RWPE1 (cell line): ENCODE results near the gene FDX1.

Experiments used
- CTCF ChIA-PET: fragments of 350-600 bp; sonication (Branson Sonifier 250); formaldehyde crosslinking; extraction: SDS; loops from one replicate; lab custom pipeline; 2021; lab: Yijun Ruan, JAX
- POLR2A ChIA-PET: fragments of 400-600 bp; formaldehyde crosslinking; extraction: SDS; loops from one replicate; lab custom pipeline; 2020; ENCODE audit warnings: antibody characterized with exemption; ENCODE audit not compliant: low non-redundant PET; lab: Yijun Ruan, JAX
- DNase-seq: peaks from one replicate; pipeline ENCODE4 v3.0.0; 2012; ENCODE audit warnings: low spot score
- H3K27ac ChIP-seq: fragments of 450-650 bp; 2 replicates; pipeline ENCODE4 v1.5.1; 2017
- TF ChIP-seq, protein P1 (sequence below): fragments of 450-650 bp; conservative IDR thresholded peaks from 2 replicates; pipeline ENCODE4 v1.5.1; 2017; ENCODE audit warnings: low read depth, mild to moderate bottlenecking

Gene FDX1

DNA sequence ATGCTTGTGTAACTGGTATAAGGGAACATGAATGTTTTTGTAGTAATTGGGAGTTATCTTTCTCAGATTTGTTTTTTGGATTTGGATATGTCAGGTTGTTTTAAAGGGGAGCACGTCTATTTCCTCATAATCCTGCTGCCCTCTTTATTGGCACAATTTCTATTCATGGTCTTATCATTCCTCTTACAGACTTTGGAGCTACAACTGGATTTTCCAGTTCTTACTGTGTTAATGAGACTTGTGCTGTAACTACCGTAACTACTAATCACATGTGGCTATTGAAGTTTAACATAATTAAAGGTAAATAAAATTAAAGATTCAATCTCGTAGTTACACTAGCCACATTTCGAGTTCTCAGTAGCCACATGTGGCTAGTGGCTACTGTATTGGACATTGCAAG lies 1.9 kb downstream of the FDX1 start:
- CTCF ChIA-PET: no interaction called here
- POLR2A ChIA-PET: interaction anchor here (0.5 kb wide), 1 partner anchor 867 kb away, joined by 5 read pairs; no protein-coding TSS in a partner anchor
- TF ChIP-seq, protein P1, sequence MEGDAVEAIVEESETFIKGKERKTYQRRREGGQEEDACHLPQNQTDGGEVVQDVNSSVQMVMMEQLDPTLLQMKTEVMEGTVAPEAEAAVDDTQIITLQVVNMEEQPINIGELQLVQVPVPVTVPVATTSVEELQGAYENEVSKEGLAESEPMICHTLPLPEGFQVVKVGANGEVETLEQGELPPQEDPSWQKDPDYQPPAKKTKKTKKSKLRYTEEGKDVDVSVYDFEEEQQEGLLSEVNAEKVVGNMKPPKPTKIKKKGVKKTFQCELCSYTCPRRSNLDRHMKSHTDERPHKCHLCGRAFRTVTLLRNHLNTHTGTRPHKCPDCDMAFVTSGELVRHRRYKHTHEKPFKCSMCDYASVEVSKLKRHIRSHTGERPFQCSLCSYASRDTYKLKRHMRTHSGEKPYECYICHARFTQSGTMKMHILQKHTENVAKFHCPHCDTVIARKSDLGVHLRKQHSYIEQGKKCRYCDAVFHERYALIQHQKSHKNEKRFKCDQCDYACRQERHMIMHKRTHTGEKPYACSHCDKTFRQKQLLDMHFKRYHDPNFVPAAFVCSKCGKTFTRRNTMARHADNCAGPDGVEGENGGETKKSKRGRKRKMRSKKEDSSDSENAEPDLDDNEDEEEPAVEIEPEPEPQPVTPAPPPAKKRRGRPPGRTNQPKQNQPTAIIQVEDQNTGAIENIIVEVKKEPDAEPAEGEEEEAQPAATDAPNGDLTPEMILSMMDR: no peak
- DNase-seq: no peak
- no peak overlapping the region for H3K27ac ChIP-seq

DNA sequence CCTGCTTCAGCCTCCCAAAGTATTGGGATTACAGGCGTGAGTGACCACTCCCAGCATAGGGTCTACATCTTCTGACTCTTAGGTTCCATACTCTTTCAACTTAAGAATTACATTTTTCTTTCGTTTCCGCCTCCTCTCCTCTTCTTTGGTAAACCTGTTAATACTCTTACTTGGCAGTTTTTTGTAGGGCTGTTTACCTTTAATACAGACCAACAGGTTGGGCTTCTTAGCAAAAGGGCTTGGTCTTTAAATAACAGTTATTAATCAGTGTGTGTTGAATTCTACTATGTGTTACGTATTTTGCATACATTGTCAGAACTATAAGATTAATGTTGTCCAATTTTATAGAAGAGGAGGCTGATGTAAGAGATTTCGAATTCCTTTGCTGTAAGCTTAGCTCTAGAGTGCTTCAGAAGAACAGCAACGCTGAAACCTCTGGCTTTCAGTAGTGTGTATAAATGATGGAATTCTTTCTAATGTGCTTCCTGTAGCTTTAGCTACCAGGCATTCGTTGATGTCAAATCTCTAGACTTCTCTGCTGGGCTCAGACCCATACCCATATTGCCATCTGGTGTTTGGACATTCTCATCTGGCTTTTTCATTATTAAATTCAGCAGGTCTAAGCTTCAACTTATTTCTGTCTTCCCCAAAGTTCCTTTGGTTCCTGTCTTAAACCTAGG lies 3.1 kb downstream of the FDX1 start:
- CTCF ChIA-PET: interaction anchor here (0.7 to 1.2 kb wide), 3 partner anchors 231 to 797 kb away, joined by 3 to 5 read pairs (median 3); no protein-coding TSS in a partner anchor

DNA sequence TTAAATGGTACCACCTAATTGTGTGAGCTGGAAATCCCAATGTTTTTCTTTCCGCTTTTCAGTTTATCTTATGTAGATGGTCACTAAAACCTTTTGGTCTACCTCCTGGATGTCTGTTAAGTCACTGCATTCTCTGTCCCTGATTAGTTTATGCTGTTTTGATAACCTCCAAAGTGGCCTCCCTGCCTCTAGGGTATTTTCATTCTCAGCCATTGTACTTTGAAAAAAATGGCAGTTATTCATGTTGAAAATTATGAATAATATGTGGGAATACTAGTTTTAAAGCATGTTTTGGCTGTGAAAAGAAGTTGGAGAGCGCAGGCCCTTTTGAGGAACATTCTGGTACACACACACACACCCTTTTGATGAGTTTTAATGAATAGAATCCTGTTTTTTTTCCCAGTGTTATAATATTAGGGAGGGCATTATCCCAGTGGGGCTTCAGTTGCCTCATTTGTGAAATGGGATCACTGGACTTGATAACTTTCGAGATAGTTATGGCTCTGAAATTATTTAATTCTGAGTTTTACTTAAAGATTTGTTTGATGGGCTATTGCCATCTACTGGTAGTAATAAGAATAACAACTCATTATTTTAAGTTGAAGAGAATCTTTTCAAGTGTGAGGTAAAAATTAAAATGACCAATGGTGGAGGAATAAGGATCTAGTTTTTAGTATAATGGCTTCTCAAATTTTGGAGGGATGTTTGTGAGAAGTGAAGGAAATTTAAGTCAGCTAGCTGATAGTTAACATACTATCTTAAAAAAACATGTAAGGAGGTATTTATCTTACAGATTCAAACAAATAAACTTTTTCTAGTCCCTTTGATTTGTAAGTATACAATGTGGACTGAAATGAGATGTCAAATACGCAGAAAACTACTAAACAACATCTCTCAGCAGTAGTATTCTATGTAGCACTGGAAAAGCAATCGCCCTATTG lies 3.9 kb downstream of the FDX1 start:
- ChIA-PET POLR2A (no interaction called here), CTCF (interaction anchor here (0.6 to 1.2 kb wide), 7 partner anchors 52 to 1711 kb away, joined by 3 to 6 read pairs (median 4); no protein-coding TSS in a partner anchor)
- TF ChIP-seq, protein P1: peak; percentile 76
- DNase-seq: no peak
- no peak overlapping the region for H3K27ac ChIP-seq

More for the DNA sequence above, 3.1 kb downstream of the FDX1 start:
- DNase-seq: no peak
- POLR2A ChIA-PET: no interaction called here
- TF ChIP-seq, protein P1: no peak
- H3K27ac ChIP-seq: no peak overlapping the region

DNA sequence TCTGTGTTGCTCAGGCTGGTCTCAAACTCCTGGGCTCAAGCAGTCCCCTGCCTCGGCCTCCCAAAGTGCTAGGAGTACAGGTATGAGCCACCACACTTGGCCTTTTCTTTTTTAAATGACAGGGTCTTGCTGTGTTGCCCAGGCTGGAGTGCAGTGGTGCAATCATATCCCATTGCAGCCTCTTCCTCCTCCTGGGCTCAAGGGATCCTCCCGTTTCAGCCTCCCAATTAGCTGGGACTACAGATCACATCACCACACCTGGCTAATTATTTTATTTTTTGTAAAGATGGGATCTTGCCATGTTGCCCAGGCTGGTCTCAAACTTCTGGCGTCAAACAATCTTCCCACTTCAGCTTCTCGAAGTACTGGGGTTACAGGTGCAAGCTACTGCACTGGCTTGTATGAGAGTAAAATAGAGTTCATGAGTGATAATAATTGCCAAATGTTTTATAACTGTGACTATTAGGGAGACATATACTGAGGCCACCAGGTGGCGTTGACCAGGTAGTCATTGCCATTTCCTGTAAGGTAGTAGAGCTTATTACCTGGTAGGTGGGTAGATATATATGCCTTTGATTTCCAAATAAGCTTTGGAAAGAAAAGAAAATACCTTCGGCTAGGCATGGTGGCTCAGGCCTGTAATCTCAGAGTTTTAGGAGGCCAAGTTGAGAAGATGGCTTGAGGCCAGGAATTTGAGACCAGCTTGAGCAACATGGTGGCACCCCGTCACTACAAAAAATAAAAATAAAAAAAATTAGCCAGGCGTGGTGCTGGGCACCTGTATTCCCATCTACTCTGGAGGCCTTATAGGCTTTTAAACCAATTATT lies 5.4 kb downstream of the FDX1 start:
- no peak overlapping the region for H3K27ac ChIP-seq
- no peak for DNase-seq
- TF ChIP-seq, protein P1: peak; percentile 34; the same call in 1 of the 2 replicates
- ChIA-PET CTCF (interaction anchor here (0.5 to 1.3 kb wide), 13 partner anchors 11 to 1712 kb away, joined by 3 to 9 read pairs (median 4); no protein-coding TSS in a partner anchor), POLR2A (no interaction called here)

DNA sequence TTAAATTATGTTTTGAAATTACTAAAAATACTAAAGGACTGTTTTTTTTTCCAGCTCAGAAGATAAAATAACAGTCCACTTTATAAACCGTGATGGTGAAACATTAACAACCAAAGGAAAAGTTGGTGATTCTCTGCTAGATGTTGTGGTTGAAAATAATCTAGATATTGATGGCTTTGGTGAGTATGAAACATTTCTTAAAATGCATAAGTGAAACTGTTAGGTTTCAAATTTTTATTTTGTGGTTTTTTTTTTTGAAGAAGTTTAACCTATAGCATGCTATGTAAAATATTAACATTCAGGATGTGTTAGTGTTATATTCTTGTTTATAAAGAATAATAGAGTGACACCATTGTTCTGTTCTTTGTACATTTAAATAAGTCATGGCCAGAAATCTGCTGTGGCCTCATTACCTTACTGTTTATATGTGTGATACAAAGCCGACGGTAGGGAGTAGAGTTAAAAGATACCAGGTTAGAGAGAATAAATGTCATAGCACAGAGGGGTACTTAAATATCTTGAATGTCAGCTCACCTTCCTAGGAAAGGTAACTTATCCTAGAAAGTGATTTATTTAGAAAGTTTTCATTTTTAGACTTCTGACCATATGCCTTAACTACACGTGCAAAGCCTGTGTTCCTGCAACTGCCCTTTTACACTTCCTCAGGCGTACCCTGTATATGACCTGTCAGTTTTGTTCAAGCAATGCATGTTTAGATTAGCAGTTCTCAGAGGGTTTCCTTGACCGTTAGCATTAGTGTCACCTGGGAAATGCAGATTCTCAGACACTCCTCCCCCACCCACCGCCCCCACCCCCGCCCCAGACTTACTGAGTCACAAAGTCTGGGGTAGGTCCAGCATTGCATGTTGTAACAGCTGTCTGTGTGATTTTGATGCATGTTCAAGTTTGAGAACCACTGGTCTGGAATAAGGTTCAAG lies 6.3 kb downstream of the FDX1 start:
- H3K27ac ChIP-seq: no peak overlapping the region
- no peak for DNase-seq
- POLR2A ChIA-PET: no interaction called here
- TF ChIP-seq, protein P1: no peak
- CTCF ChIA-PET: interaction anchor here (0.6 to 1.3 kb wide), 5 partner anchors 235 to 1011 kb away, joined by 3 to 9 read pairs (median 5); no protein-coding TSS in a partner anchor
